ENCODE measurements around the gene CBLN3. TPM values are rescaled to one million over a fixed set of nuclear protein-coding genes. Genes with fewer than 3 reads are reported as not detected.

Gene CBLN3
- total RNA-seq, 4 donors from 2014 or later = 0.13 to 0.95 (median 0.85) TPM; not detected in 1

DNA sequence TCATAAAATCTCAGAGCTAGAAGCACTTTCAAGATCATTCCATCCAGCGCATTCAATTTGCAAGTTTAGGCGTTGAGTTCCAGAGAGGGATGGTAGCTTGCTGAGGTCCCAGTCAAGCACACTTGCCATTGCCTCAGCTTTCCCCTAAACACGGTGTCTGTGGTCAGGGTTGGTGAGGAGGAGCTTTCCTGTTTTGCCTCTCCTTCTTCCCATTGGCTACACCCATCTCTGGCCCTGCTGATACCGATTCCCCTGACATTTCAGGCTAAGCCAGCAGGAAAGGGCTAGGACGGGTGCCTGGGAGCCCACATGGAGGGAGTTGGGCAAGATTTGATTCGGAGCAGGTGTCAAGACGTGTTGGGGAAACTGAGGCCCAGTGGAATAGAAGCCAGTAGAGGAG is 52.3 kb downstream of the CBLN3 start:
- no peaks in the 10 kb centered on the region for H3K27me3 ChIP-seq
- no peak overlapping the region for H3K27ac ChIP-seq
- TF ChIP-seq, protein P1, sequence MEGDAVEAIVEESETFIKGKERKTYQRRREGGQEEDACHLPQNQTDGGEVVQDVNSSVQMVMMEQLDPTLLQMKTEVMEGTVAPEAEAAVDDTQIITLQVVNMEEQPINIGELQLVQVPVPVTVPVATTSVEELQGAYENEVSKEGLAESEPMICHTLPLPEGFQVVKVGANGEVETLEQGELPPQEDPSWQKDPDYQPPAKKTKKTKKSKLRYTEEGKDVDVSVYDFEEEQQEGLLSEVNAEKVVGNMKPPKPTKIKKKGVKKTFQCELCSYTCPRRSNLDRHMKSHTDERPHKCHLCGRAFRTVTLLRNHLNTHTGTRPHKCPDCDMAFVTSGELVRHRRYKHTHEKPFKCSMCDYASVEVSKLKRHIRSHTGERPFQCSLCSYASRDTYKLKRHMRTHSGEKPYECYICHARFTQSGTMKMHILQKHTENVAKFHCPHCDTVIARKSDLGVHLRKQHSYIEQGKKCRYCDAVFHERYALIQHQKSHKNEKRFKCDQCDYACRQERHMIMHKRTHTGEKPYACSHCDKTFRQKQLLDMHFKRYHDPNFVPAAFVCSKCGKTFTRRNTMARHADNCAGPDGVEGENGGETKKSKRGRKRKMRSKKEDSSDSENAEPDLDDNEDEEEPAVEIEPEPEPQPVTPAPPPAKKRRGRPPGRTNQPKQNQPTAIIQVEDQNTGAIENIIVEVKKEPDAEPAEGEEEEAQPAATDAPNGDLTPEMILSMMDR (IDR thresholded peaks at IDR 0.05) = no peak
- TF ChIP-seq POLR2A (IDR thresholded peaks at IDR 0.05) = no peak
- DNase-seq = no peak
- no peaks in the 10 kb centered on the region for H3K9me3 ChIP-seq
- peaks cover 0 to 37% (median 0%) of the 10 kb centered on the region in 3 donors for H3K36me3 ChIP-seq
- 70 to 80% methylated on average over 6 to 7 of the region's 7 CpGs for WGBS, 2 donors
- intact Hi-C loops (cut with DNase I) = no loop called here
- H3K4me3 ChIP-seq = no peak overlapping the region
- H3K4me1 ChIP-seq = peaks cover 17 to 71% (median 20%) of the 10 kb centered on the region in 3 donors

Other genes starting within 250 kb of the CBLN3 start
- 10 to 100 TPM; 32.9 to 55.1 (median 40.4) TPM for gene IPO4, start 240.9 kb downstream of the CBLN3 start, total RNA-seq
- gene TM9SF1, start 234.2 kb downstream of the CBLN3 start, total RNA-seq = 10 to 100 TPM; 36.4 to 51.3 (median 44.6) TPM
- gene TSSK4, start 224.0 kb downstream of the CBLN3 start, total RNA-seq = not detected
- 10 to 100 TPM; 23.6 to 80.7 (median 62.8) TPM for gene CHMP4A, start 216.2 kb downstream of the CBLN3 start, total RNA-seq
- 10 to 100 TPM in 2 of 4 donors, 1 to 10 TPM in 2; 1.4 to 12.4 (median 8.6) TPM for gene MDP1, start 213.6 kb downstream of the CBLN3 start, total RNA-seq
- gene NEDD8, start 197.3 kb downstream of the CBLN3 start, total RNA-seq = 100 to 1,000 TPM in 3 of 4 donors, 10 to 100 TPM in 1; 93.1 to 182 (median 121) TPM
- 10 to 100 TPM; 18.5 to 47.7 (median 33.1) TPM for gene GMPR2, start 196.7 kb downstream of the CBLN3 start, total RNA-seq
- 10 to 100 TPM; 46.3 to 94.3 (median 56.1) TPM for gene TINF2, start 187.0 kb downstream of the CBLN3 start, total RNA-seq
- 1,000 to 10,000 TPM in 2 of 4 donors, 100 to 1,000 TPM in 2; 566 to 1,879 (median 1,037) TPM for gene TGM1, start 166.5 kb downstream of the CBLN3 start, total RNA-seq
- gene RABGGTA, start 158.1 kb downstream of the CBLN3 start, total RNA-seq = 100 to 1,000 TPM in 2 of 4 donors, 10 to 100 TPM in 2; 68.9 to 171 (median 108) TPM
- gene DHRS1, start 129.9 kb downstream of the CBLN3 start, total RNA-seq = 100 to 1,000 TPM in 2 of 4 donors, 10 to 100 TPM in 2; 81.6 to 164 (median 101) TPM
- gene NOP9, start 129.8 kb downstream of the CBLN3 start, total RNA-seq = 10 to 100 TPM; 18.0 to 29.8 (median 25.0) TPM
- gene CIDEB, start 121.7 kb downstream of the CBLN3 start, total RNA-seq = 10 to 100 TPM; 18.3 to 41.4 (median 30.4) TPM
- 100 to 1,000 TPM in 3 of 4 donors, 10 to 100 TPM in 1; 66.0 to 169 (median 123) TPM for gene LTB4R2, start 119.5 kb downstream of the CBLN3 start, total RNA-seq
- 10 to 100 TPM; 47.9 to 99.9 (median 85.4) TPM for gene LTB4R, start 118.2 kb downstream of the CBLN3 start, total RNA-seq
- 10 to 100 TPM in 2 of 4 donors, 1 to 10 TPM in 2; 3.1 to 23.1 (median 11.7) TPM for gene ADCY4, start 94.6 kb downstream of the CBLN3 start, total RNA-seq
- gene RIPK3, start 89.7 kb downstream of the CBLN3 start, total RNA-seq = 10 to 100 TPM; 10.3 to 21.4 (median 12.7) TPM
- 10 to 100 TPM in 2 of 4 donors, 1 to 10 TPM in 2; 2.7 to 22.5 (median 9.2) TPM for gene NFATC4, start 61.5 kb downstream of the CBLN3 start, total RNA-seq
- gene NYNRIN, start 30.7 kb downstream of the CBLN3 start, total RNA-seq = 10 to 100 TPM in 3 of 4 donors, 1 to 10 TPM in 1; 4.7 to 14.7 (median 11.8) TPM
- gene KHNYN, start 286 bp upstream of the CBLN3 start, total RNA-seq = 10 to 100 TPM; 35.6 to 68.9 (median 42.9) TPM
- gene SDR39U1, start 13.1 kb upstream of the CBLN3 start, total RNA-seq = 10 to 100 TPM; 16.1 to 36.0 (median 20.4) TPM
- gene CMA1, start 78.6 kb upstream of the CBLN3 start, total RNA-seq = 1 to 10 TPM in 1 of 4 donors, under 1 TPM in 1, not detected in 2; 0.53 to 2.7 TPM
- 10 to 100 TPM in 1 of 4 donors, 1 to 10 TPM in 1, not detected in 2; 1.1 to 24.4 TPM for gene CTSG, start 146.6 kb upstream of the CBLN3 start, total RNA-seq
- gene GZMH, start 180.0 kb upstream of the CBLN3 start, total RNA-seq = 1 to 10 TPM in 2 of 4 donors, under 1 TPM in 1, not detected in 1; 0.53 to 5.1 (median 1.9) TPM
- 1 to 10 TPM in 3 of 4 donors, under 1 TPM in 1; 0.99 to 8.5 (median 6.1) TPM for gene GZMB, start 204.5 kb upstream of the CBLN3 start, total RNA-seq